HEK293 (cell line): ENCODE measurements around the gene UBE3A.

ENCODE experiments used
- ZFP41 ChIP-seq: fragments of 450-650 bp; formaldehyde crosslinking; IDR thresholded peaks from 2 replicates; pipeline ENCODE4 v1.5.1; 2016; ENCODE audit warnings: missing biosample characterization, missing genetic modification characterization, borderline replicate concordance
- ZNF350 ChIP-seq: fragments of 450-650 bp; formaldehyde crosslinking; IDR thresholded peaks from 2 replicates; pipeline ENCODE4 v1.5.0; 2017; ENCODE audit warnings: missing biosample characterization, mild to moderate bottlenecking, missing genetic modification characterization
- ZNF76 ChIP-seq: fragments of 450-650 bp; formaldehyde crosslinking; IDR thresholded peaks from 2 replicates; pipeline ENCODE4; 2016; ENCODE audit warnings: low read depth, missing biosample characterization, missing genetic modification characterization, borderline replicate concordance
- ZNF777 ChIP-seq: fragments of 450-650 bp; formaldehyde crosslinking; IDR thresholded peaks from 2 replicates; pipeline ENCODE4 v1.5.1; 2017; ENCODE audit warnings: missing biosample characterization, missing genetic modification characterization, borderline replicate concordance
- TF ChIP-seq, protein P1 (sequence below): fragments of 450-650 bp; formaldehyde crosslinking; IDR thresholded peaks from 2 replicates; pipeline ENCODE4 v1.5.1; 2016; ENCODE audit warnings: missing biosample characterization, missing genetic modification characterization
- TF ChIP-seq, protein P2 (sequence below): fragments of 450-650 bp; formaldehyde crosslinking; IDR thresholded peaks from 2 replicates; pipeline ENCODE4 v1.5.1; 2016; ENCODE audit warnings: missing biosample characterization, missing genetic modification characterization
- TF ChIP-seq, protein P3 (sequence below): fragments of 450-650 bp; formaldehyde crosslinking; IDR thresholded peaks from 2 replicates; pipeline ENCODE4 v1.5.1; 2016; ENCODE audit warnings: missing biosample characterization, missing genetic modification characterization

DNA sequence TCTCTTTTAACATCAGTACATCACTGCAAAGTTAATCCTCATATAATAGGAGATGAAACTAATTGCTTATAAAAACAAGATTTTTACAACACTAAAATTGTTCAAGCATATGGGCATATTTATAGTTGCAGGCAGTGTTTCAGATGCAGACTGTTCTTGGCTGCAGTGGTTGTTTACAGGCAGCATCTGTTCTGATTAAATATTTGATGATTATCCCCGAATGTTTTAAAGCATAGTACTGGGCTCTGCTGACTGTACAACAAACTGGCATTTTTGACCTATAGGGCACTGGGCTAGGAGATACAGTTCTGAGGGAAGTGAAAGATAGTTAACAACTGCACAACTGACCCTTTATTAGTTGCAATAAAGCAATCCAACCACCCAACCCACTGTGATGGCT is 113.6 kb downstream of the UBE3A start:
- TF ChIP-seq, protein P1, sequence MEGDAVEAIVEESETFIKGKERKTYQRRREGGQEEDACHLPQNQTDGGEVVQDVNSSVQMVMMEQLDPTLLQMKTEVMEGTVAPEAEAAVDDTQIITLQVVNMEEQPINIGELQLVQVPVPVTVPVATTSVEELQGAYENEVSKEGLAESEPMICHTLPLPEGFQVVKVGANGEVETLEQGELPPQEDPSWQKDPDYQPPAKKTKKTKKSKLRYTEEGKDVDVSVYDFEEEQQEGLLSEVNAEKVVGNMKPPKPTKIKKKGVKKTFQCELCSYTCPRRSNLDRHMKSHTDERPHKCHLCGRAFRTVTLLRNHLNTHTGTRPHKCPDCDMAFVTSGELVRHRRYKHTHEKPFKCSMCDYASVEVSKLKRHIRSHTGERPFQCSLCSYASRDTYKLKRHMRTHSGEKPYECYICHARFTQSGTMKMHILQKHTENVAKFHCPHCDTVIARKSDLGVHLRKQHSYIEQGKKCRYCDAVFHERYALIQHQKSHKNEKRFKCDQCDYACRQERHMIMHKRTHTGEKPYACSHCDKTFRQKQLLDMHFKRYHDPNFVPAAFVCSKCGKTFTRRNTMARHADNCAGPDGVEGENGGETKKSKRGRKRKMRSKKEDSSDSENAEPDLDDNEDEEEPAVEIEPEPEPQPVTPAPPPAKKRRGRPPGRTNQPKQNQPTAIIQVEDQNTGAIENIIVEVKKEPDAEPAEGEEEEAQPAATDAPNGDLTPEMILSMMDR (tag by site-specific recombination) = no peak
- TF ChIP-seq, protein P2, sequence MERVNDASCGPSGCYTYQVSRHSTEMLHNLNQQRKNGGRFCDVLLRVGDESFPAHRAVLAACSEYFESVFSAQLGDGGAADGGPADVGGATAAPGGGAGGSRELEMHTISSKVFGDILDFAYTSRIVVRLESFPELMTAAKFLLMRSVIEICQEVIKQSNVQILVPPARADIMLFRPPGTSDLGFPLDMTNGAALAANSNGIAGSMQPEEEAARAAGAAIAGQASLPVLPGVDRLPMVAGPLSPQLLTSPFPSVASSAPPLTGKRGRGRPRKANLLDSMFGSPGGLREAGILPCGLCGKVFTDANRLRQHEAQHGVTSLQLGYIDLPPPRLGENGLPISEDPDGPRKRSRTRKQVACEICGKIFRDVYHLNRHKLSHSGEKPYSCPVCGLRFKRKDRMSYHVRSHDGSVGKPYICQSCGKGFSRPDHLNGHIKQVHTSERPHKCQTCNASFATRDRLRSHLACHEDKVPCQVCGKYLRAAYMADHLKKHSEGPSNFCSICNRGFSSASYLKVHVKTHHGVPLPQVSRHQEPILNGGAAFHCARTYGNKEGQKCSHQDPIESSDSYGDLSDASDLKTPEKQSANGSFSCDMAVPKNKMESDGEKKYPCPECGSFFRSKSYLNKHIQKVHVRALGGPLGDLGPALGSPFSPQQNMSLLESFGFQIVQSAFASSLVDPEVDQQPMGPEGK (tag by site-specific recombination) = no peak
- TF ChIP-seq, protein P3, sequence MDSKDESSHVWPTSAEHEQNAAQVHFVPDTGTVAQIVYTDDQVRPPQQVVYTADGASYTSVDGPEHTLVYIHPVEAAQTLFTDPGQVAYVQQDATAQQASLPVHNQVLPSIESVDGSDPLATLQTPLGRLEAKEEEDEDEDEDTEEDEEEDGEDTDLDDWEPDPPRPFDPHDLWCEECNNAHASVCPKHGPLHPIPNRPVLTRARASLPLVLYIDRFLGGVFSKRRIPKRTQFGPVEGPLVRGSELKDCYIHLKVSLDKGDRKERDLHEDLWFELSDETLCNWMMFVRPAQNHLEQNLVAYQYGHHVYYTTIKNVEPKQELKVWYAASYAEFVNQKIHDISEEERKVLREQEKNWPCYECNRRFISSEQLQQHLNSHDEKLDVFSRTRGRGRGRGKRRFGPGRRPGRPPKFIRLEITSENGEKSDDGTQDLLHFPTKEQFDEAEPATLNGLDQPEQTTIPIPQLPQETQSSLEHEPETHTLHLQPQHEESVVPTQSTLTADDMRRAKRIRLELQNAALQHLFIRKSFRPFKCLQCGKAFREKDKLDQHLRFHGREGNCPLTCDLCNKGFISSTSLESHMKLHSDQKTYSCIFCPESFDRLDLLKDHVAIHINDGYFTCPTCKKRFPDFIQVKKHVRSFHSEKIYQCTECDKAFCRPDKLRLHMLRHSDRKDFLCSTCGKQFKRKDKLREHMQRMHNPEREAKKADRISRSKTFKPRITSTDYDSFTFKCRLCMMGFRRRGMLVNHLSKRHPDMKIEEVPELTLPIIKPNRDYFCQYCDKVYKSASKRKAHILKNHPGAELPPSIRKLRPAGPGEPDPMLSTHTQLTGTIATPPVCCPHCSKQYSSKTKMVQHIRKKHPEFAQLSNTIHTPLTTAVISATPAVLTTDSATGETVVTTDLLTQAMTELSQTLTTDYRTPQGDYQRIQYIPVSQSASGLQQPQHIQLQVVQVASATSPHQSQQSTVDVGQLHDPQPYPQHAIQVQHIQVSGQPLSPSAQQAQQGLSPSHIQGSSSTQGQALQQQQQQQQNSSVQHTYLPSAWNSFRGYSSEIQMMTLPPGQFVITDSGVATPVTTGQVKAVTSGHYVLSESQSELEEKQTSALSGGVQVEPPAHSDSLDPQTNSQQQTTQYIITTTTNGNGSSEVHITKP (tag by site-specific recombination) = no peak
- TF ChIP-seq ZNF777 (tag by site-specific recombination) (no peak), ZNF76 (tag by site-specific recombination) (no peak), ZNF350 (no peak), ZFP41 (tag by site-specific recombination) (no peak)
